GM18519 (cell line): ENCODE data around the gene PCCA.

Source experiments
- ATAC-seq: cut with Tn5 transposase; IDR thresholded peaks from one replicate; pipeline ENCODE4 v1.9.1; 2021; ENCODE audit warnings: mild to moderate bottlenecking, moderate library complexity; ENCODE audit not compliant: unreplicated experiment, low FRiP score

The PCCA gene

DNA sequence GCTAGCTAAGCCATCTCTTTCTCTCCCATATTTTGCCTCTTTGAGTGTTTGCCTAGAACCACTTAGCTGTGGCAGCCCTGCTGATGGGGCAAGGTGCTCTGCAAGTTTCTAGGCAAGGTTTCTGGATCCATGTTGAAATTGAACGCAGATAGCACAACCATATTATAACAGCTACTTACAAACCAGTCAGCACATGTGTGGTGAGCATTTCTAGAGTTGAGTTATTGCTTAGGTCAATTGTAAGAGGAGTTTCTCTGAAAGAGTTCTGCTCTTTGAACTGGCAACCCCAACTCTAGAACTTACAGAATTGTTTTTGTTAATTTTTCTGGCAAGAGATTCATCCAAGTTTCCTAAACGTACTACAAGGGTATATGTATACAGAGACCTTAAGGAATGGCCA, 396.4 kb downstream of the PCCA start:
- no peak for ATAC-seq

DNA sequence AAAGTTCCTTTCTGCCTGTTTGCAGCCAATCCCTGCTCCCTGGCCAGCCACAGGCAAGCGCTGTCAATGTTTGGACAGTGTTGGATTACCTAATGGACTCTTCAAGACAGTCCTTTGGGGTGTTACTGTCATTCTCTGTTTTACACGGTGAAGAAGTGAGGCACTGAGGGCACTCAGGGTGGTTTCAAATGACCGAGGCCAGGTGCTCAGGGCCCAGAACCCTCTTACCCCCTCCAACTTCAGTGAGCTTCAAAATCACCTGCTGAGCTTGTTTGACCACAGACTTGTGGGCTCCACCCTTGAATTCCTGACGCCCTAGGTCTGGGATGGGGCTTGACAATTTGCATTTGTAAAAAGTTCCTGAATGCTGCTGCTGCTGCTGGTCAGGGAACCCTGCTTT, 401.8 kb downstream of the PCCA start:
- no peak for ATAC-seq

DNA sequence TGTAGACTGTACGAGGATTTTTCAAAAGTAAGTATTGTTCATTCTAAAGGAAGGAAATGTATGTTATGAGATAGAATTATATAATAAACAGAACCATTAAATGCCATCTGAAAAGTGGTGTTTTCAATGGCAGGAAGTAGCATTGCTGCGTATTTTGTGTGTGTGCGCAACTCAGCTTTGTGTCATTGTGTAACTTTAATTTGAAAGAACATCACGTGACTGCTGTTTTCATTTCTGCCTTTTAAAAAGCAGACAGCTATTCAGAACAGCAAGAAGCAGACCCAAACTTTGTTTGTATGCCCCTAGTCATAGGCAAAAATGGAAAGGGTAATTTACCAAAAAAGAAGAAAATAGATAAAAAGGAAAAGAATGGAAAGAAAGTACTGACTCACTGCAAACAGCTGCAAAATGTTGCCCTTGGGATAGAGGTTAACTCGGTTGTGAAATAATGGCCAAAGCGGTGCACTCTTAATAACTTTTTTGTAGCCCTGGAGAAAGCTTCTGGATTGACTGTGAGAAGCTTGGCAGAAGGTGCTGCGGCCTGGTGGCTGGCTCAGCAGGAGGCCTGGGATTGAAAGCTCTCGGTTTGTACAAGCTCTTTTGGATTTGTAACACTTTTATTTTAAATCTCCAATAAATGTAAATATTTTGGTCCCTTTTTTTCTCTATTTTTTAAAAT, 402.4 kb downstream of the PCCA start:
- no peak for ATAC-seq

GRCh38 chr13:100493418-100493817, 404.5 kb downstream of the PCCA start:
- no peak for ATAC-seq

GRCh38 chr13:100495455-100495854, 406.6 kb downstream of the PCCA start:
- ATAC-seq: no peak

GRCh38 chr13:100497389-100497788, 408.5 kb downstream of the PCCA start:
- ATAC-seq: no peak

- ATAC-seq: no peak
Observed at GRCh38 chr13:100502446-100502845, 413.6 kb downstream of the PCCA start.

DNA sequence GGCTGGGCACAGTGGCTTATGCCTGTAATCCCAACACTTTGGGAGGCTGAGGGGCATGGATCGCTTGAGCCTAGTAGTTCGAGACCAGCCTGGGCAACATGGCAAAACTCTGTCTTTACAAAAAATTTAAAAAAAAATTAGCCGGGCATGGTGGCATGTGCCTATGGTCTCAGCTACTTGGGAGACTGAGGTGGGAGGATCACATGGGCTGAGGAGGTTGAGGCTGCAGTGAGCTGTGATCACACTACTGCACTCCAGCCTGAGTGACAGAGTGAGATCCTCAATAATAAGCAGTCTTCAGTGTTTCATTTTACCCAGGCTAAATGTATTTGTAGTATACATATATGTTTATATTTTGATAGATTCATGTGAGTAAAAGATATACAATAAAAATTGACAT, 414.7 kb downstream of the PCCA start:
- ATAC-seq: no peak

GRCh38 chr13:100506154-100506553, 417.3 kb downstream of the PCCA start:
- ATAC-seq: no peak

DNA sequence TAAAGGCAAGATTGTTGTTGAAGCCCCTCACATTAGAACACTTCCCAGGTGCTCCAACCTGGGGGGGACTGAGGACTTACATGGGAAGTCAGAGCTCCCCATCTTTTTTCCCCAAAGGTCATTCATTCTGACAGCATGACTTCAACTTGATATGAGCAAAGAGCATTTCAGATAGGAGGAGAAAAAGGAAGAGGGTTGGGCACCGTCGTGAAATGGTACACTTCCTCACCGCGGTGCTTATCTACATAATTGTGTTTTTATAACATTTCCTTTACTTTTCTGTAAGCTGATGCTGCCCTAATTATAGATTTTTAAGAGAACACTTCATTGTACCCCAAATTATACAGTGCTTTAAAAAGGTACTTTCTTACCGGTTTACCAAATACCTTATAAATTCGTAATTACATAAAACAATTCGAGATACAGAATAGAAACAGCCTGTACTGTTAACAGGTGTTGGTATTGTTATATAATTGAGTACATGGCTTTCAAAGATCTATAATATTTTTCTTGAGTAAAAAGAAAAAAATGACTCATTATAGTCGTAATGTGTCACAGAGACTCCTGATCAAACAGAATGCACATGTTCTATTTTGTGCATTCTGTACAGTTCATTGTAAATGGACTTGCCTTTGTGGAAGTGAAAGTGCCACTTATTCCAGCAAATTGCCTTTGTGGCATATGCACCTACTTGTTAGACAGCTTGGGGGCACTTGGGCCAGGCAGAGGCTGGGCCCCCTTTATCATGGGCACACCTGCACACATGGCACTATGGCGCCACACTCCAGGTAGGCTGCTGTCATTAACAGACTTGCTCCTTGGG, 417.9 kb downstream of the PCCA start:
- ATAC-seq: no peak

DNA sequence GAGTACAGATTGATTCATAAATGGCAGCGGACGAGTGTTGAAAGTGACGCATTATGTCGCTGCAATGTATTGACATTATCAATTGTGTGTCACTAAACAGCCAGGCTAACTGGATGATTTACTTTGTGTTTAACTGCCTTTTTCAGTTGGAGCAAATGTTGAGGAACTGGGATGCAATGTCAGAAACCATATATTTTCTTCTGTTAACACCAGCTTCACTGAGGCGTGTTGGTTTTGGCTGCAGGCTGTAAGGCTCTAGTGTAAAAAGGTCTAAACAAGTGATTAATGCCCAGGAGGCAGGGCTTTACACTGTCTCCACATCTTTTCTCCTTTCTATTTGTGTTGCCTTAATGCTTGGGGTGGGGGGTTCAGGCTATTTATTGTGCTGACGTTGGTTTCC, 419.6 kb downstream of the PCCA start:
- no peak for ATAC-seq

GRCh38 chr13:100508996-100509395, 420.1 kb downstream of the PCCA start:
- no peak for ATAC-seq

DNA sequence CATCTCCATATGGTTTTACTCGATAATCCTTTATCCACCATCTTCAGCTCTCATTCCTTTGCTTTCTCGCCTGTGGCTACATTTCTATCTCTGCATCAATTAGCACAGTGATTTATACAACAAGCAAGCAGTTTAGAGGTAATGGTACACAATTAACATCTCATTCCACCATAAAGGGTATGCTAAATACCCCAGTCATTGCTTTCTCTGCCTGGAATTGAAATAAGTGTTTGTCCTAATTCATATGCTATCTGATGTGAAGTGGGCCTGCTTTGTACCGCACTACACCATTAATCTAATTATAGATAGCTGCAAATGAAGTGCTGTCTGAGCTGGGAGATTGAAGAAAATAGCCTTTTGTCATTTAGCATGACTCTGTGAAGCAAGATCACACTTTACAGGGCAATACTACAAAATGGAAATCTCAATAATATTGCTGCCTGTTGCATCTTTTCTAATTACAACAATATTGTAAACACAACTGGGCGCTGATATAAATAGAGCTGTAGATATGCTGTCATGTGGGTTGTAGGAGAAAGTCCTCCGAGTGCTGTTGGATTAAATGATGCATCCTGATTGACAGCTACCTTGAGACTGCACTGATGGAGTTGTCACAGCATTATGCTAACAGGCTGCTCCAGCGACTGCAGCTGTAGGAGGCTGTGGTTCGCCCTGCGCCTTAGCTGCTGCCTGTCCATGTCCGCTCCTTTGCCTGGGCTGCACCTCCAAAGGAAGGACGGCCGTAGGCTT, 421.5 kb downstream of the PCCA start:
- no peak for ATAC-seq

GRCh38 chr13:100511466-100511865, 422.6 kb downstream of the PCCA start:
- no peak for ATAC-seq

DNA sequence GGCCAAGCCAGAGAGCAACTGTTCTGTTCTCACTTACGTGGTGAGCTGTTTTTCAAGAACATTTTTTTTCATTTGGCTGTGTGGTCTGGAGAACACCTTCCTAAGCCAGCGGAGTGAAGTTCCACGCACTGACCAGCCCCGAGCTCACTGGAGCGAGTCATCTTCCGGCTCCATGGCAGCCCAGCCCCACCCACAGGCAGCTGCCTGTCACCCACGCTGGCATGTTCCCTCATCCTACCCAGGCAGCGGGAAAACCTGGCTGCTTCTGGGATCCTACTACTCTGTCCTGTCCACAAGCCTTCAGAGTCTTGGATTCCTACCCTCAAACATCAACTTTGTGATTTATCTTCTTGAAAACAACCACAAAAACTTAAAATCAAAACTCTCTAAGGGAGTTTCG, 423.5 kb downstream of the PCCA start:
- ATAC-seq: no peak

DNA sequence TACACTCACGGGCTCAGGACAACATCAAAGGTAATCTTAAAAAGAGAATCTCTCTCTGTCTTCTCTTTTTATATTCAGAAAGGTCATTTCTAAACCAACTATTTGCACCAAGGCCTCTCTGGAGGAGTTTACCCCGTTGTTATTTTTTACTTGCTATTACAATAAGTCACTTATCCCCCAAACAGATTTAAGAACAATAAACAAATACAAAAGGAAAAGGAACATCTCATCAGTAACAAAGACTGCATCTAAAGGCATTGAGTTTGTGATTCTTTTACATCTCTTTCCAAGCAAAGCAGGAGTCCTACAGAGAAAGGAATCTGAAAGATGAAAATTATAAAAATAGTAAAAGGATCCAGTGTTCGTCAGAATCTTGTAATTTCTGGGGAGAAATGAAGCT, 424.3 kb downstream of the PCCA start:
- ATAC-seq: no peak

DNA sequence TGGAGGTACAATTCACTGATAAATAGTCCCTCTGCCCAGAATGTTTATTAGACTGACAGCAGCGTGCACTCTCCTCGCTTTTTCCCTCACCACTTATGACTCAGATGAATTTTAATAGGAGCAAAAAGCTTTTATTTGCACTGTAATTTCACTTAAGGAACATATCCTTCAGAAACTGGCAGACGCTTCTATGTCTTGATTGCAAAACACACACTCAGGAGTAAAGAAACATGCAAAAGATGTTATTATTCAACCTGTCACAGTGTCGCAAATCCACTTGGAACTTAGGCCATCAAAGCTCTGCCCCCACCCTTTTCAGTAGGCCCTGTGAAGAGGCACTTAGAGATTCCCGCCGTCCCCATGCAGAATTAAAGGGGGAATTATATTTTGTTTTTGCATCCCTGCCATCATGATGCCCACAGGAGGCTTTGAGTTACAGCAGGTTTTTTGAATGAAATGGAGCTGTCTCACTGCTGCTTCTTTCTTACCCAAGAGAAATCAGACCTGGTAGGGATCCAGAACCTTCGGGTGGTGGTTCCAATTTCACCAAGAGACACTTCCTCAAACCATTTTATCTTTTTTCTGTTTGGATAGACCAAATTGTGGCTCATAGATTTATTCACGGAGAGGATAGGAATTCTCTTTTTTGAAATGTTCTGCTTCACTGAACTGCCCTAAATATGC, 425.2 kb downstream of the PCCA start:
- no peak for ATAC-seq

GRCh38 chr13:100514788-100515409, 426.0 kb downstream of the PCCA start:
- ATAC-seq: no peak

GRCh38 chr13:100515410-100515800, 426.5 kb downstream of the PCCA start:
- ATAC-seq: no peak

DNA sequence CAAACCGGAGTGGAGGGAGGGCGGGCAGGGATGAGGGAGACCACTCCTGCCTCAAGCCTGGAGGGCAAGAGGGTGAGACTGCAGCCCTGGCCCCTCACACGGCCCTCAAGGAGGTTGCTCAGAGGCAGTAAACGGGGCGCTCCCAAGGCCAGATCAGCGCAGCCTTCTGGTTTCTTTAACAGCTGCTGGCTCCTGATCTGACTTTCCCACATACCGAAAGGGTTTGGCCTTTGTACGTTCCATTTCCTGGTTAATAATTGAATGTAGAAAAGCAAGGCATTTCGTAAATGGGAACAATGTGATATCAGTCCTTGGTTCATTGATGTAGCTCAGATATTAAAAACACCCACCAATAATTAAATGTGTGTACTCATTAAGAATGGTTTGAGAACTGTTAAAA, 428.2 kb downstream of the PCCA start:
- no peak for ATAC-seq
